Fibroblast of mammary gland (primary cell): ENCODE data around the gene CREB5.
"Not testable (repeated sequence)": the region's sequence is repeated elsewhere in the genome, so short reads cannot be mapped to it uniquely, and the experiment has no call there.

Experiments used
- DNase-seq: peaks from one replicate; pipeline ENCODE4 v3.0.0-alpha.2; 2010; ENCODE audit warnings: low read depth
- H3K4me3 ChIP-seq: 2 replicates; pipeline ENCODE4 v1.5.1; 2011; ENCODE audit warnings: low read depth, mild to moderate bottlenecking, low read length, moderate library complexity; ENCODE audit not compliant: control insufficient read depth
- CTCF ChIP-seq: conservative IDR thresholded peaks from 2 replicates; pipeline ENCODE4 v1.5.1; 2011; ENCODE audit warnings: low read depth, low read length, inconsistent platforms; ENCODE audit not compliant: control insufficient read depth, insufficient read depth

Gene CREB5

GRCh38 chr7:28389504-28390395, 22.6 kb upstream of the CREB5 start:
- peak overlapping the region; percentile 38 for H3K4me3 ChIP-seq
- peak; percentile 79 for DNase-seq
- TF ChIP-seq CTCF, result peak; percentile 78

- no peak overlapping the region for H3K4me3 ChIP-seq
- no peak for DNase-seq
- TF ChIP-seq CTCF, result no peak
Measured at GRCh38 chr7:28390426-28390825, 21.9 kb upstream of the CREB5 start.

GRCh38 chr7:28392289-28392688, 20.0 kb upstream of the CREB5 start:
- H3K4me3 ChIP-seq, result no peak overlapping the region
- no peak for DNase-seq
- no peak for TF ChIP-seq CTCF

- no peak overlapping the region for H3K4me3 ChIP-seq
- no peak for TF ChIP-seq CTCF
- no peak for DNase-seq
Measured at GRCh38 chr7:28395404-28395803, 16.9 kb upstream of the CREB5 start.

- H3K4me3 ChIP-seq, result no peak overlapping the region
- no peak for DNase-seq
- TF ChIP-seq CTCF, result no peak
Measured at GRCh38 chr7:28395831-28396230, 16.5 kb upstream of the CREB5 start.

- H3K4me3 ChIP-seq, result no peak overlapping the region
- no peak for DNase-seq
- no peak for TF ChIP-seq CTCF
Measured at GRCh38 chr7:28397141-28397540, 15.2 kb upstream of the CREB5 start.

- no peak for DNase-seq
- H3K4me3 ChIP-seq, result no peak overlapping the region
- no peak for TF ChIP-seq CTCF
Measured at GRCh38 chr7:28400838-28401360, 11.4 kb upstream of the CREB5 start.

- not testable (repeated sequence) for H3K4me3 ChIP-seq, DNase-seq
Measured at GRCh38 chr7:28401567-28401966, 10.8 kb upstream of the CREB5 start.
